Measurements from ENCODE around the gene RMND5A.
A peak's percentile ranks its signal among the peaks of the same experiment; 100 is the strongest.

The RMND5A gene

GRCh38 chr2:86800856-86801567 lies 80.9 kb downstream of the RMND5A start:
- H3K4me3 ChIP-seq (replicated peaks; ENCODE audit: low read depth, low read length) = no peak overlapping the region
- TF ChIP-seq, protein P1, sequence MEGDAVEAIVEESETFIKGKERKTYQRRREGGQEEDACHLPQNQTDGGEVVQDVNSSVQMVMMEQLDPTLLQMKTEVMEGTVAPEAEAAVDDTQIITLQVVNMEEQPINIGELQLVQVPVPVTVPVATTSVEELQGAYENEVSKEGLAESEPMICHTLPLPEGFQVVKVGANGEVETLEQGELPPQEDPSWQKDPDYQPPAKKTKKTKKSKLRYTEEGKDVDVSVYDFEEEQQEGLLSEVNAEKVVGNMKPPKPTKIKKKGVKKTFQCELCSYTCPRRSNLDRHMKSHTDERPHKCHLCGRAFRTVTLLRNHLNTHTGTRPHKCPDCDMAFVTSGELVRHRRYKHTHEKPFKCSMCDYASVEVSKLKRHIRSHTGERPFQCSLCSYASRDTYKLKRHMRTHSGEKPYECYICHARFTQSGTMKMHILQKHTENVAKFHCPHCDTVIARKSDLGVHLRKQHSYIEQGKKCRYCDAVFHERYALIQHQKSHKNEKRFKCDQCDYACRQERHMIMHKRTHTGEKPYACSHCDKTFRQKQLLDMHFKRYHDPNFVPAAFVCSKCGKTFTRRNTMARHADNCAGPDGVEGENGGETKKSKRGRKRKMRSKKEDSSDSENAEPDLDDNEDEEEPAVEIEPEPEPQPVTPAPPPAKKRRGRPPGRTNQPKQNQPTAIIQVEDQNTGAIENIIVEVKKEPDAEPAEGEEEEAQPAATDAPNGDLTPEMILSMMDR (IDR thresholded peaks at IDR 0.05; ENCODE audit: low read depth, low read length, missing control alignments) = no peak
- no peak for DNase-seq (ENCODE audit: extremely low read depth, low read depth)

GRCh38 chr2:86806059-86806857 lies 86.2 kb downstream of the RMND5A start:
- H3K4me3 ChIP-seq (replicated peaks; ENCODE audit: low read depth, low read length) = no peak overlapping the region
- TF ChIP-seq, protein P1 (IDR thresholded peaks at IDR 0.05; ENCODE audit: low read depth, low read length, missing control alignments) = no peak
- no peak for DNase-seq (ENCODE audit: extremely low read depth, low read depth)

GRCh38 chr2:86807133-86807467 lies 87.0 kb downstream of the RMND5A start:
- H3K4me3 ChIP-seq (replicated peaks; ENCODE audit: low read depth, low read length) = peak overlapping the region; percentile 41
- TF ChIP-seq, protein P1 (IDR thresholded peaks at IDR 0.05; ENCODE audit: low read depth, low read length, missing control alignments) = no peak
- DNase-seq (ENCODE audit: extremely low read depth, low read depth) = no peak

DNA sequence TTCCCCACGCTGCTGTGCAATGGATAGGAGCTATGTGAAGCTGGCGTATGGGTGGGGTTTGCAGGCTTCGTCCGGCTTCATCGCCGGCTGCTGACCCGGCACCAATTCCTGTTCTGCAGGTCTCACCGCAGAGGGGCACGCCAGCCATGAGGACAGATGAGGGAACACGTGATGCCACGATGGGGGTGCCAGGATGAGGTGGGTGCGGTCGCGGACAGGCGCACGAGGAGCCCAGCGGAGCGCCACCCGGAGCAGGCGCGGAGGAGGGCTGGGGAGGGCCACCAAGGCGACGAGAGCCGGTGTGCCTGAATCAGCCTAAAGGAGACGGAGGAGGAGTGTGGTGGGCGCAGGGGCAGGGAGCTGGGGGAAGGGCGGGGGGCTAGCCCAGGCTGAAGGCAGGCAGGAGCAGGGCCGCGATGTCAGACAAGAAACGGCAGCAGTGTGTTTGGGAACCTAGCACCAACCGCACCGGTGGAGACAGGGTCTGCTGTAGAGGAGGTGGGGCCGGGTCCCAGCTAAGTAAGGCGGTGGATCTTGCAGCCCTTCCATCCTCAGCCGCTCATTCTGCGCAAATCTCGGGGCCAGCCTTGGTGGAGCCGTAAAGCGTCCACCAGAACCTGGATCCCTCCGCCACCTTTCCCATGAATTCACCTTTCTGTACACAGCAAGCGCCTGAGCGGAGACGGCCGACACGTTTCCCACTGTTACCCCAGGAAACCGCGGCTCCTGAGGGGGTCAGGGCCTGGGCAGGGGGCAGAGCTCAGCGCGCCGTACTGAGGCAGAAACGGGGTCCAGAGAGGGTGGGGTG lies 87.6 kb downstream of the RMND5A start:
- peak; percentile 3 for DNase-seq (ENCODE audit: extremely low read depth, low read depth)
- peak overlapping the region; percentile 41 for H3K4me3 ChIP-seq (replicated peaks; ENCODE audit: low read depth, low read length)

DNA sequence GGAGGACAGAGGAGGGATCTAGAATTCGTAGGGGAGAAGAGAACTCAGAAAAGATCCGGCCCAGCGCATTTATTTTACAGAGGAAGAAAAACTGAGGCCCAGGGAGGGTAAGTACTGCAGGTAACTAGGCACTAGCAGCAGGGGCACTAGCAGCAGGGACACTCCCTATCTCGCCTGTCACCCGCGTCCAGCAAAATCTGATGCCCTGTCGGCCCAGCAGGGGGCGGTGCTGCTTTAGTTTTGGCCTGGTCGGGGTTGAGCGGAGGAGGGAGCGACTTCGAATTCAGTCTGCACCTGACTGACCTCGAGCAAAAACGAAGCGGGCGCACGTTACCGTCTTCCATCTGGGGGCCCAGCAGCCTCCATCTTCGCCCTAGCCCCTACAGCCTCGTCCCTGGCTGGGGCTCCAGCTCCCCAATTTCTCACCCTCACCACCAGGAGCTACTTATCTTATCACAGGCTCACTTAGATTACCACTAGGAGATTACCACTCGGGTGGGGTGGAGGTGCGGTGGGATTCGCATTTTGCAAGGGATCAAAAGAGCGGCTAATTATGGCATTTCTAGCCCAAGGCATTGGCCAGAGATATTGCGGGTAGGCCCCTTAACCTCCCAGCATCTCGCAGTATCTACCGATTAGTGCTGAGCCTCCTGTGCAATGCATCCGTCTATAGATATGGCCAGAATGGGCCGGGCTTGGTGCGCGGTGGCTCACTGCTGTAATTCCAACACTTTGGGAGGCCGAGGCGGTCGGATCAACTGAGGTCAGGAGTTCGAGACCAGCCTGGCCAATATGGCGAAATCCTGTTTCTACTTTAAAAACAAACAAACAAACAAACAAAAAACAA lies 88.4 kb downstream of the RMND5A start:
- peak; percentile 38 for DNase-seq (ENCODE audit: extremely low read depth, low read depth)
- H3K4me3 ChIP-seq (replicated peaks; ENCODE audit: low read depth, low read length) = peak overlapping the region; percentile 41
- TF ChIP-seq, protein P1 (IDR thresholded peaks at IDR 0.05; ENCODE audit: low read depth, low read length, missing control alignments) = peak; percentile 75

More for the DNA sequence above, 87.6 kb downstream of the RMND5A start:
- TF ChIP-seq, protein P1 (IDR thresholded peaks at IDR 0.05; ENCODE audit: low read depth, low read length, missing control alignments) = no peak

All from HFF-Myc (cell line).